Measurements from ENCODE around the gene WASHC3.
"Not testable (repeated sequence)": the region's sequence is repeated elsewhere in the genome, so short reads cannot be mapped to it uniquely, and the experiment has no call there.

Gene WASHC3

DNA sequence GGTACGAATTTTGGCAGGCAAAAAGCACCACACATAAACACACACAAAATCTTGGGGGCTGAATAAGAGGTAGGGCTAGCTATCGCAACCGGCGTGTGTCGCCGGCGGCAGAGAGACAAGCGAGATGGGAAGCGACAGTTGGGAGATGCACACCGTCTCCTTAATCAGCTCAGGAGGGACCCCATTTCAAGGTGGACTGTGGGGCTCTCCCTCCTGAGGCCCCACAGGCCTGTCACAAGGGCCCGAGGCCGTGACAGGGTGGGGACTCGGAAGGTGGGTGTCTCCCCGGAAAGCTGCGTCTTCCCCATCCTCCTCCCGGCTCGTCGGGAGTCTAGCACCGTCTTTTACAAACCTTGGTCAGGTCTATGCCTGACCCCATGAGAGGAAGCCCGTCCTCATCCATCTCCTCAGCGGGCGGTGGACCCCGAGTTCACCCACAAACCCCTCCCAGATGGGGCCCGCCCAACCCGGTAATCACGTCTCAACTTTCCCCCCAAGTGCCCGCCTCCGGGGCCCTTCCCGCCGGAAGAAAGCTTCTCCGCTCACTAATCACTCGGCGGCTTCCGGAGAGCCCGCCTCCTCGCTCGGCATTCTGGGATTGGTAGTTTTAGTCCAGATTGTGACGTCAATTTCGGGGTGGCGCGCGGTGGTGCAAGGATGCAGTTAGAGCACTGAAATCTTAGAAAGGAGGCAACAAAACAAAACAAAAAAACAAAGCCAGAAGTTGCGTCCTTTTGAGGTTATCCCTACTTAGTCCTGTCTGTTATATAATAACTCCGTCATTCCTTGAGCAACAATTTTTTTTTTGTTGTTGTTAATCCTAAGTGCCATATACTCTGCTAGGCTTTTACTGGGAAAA is at the start of gene WASHC3:
Gene WASHC3, minus strand, starts transcription at position 432 of the 859 bp plus-strand sequence. Its CDS starts 29 bp downstream, at position 403.
- peak; percentile 95 for DNase-seq

DNA sequence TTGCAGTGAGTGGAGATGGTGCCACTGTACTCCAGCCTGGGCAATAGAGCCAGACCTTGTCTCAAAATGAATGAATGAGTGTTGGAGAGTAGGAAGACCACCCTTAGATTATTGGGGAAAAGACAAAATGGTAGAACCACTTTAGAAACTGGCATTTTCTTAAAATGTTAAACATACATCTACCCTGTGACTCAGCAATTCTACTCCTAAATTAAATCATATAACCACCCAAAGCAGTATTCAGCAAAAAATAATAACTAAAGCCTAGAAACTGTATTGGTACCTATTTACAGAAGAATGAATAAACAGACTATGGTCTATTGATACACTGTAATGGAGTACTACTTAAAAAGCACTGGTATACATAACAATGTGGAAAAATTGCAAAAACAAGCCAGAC is 49.0 kb upstream of the WASHC3 start:
- DNase-seq = no peak

- DNase-seq = no peak
Measured at GRCh38 chr12:102107970-102108369, 46.2 kb upstream of the WASHC3 start.

- DNase-seq = no peak
Measured at GRCh38 chr12:102106905-102107304, 45.1 kb upstream of the WASHC3 start.

GRCh38 chr12:102096855-102097254 is 35.1 kb upstream of the WASHC3 start:
- DNase-seq = no peak

- DNase-seq = peak; percentile 5
Measured at GRCh38 chr12:102095677-102096263, 34.0 kb upstream of the WASHC3 start.

DNA sequence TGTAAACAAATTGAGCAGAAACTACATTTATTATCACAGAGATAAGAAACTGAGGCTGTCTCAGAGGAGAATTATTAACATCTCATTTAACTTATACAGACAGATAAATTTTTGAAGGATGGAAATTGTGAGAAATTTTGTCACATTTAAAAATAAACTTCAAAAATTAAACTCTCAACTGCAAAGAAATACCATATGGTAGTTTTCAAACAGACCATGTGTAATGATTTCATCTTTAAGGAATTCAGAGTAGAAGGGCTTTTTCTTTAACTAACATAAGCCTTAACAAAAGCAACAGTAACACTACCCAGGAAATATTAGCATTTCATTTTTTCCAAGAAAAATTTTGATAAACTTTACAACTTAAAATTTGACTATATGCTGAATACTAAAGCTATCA is 31.5 kb upstream of the WASHC3 start:
- no peak for DNase-seq

GRCh38 chr12:102089228-102089835 is 27.5 kb upstream of the WASHC3 start:
- DNase-seq = not testable (repeated sequence)

- no peak for DNase-seq
Measured at GRCh38 chr12:102080842-102081241, 19.1 kb upstream of the WASHC3 start.

GRCh38 chr12:102072092-102072491 is 10.3 kb upstream of the WASHC3 start:
- DNase-seq = not testable (repeated sequence)

DNA sequence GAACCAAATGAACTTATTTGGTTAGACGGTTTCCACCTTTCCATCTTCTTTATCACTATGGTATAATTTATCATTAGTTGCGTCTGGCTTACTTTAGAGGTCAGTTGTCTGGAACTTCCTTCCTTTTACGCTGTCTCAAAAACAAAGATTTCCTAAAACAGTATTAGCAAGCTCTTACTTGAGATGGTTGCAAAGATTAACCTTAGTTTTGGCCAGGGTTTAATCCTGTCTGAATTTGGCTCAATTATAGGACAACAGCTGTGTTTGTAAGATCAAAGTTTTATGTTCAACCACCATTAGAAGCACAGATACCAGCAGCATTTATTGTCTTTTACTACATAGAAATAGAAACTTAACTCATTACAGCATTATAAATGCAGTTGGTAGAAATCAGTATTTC is 7.9 kb upstream of the WASHC3 start:
- DNase-seq = no peak

- no peak for DNase-seq
Measured at GRCh38 chr12:102067574-102068258, 5.9 kb upstream of the WASHC3 start.

DNA sequence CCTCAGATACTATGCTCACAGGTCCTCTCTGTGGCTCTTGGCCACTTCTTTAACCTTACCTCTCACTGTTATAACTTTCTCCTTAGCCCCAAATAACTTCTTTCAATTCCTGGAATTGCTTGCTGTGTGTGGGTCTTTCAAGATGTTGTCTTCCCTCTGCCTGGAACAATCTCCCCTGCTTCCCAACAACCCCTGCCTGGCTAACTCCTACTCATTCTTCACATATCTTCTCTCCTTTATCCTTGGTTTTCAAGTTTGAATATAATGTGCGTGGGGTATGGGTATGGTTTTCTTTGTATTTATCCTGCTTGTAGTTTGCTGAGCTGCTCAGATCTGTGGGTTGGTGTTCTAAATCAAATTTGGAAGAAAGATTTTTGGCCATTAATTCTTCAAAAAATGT is 2.7 kb upstream of the WASHC3 start:
- DNase-seq = no peak

GRCh38 chr12:102063069-102063468 is 1.3 kb upstream of the WASHC3 start:
- DNase-seq = peak; percentile 89

DNA sequence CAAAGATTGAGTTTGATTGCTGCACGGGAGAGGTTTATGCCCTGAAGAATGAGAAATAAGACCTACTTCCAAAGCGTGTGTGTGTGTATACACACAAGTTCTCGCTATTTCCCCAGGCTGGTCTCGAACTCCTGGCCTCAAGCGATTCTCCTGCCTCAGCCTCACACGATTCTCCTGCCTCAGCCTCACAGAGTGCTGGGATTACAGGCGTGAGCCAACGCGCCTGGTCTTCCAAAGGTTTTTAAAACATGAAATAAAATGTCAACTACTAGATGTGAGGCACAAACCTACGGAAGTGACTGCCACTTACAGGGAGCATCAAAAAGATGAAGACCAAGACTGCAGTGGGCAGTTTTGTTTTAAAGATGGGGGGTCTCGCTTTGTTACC is 622 bp upstream of the WASHC3 start:
- DNase-seq = no peak

DNA sequence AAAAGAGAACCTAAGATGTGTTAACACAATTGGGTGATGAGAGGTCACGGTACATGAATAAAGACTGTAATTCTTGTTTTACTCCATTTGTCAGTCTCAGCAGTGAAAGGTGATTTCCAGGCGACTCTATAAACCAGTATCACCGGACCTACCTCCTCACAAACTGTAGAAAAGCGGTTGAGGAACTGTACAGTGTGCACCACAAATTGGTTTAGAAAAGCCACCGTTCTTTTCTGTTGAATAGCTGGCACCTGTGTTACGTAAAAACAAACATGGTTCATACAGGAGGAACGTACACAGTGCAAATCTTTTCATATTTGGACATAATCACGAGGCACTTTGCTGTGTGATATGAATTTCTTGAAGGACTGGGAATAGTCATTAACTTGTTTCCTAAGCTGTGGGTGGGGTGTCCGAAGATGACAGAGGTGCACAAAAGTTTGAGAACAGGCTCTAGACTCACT is 663 bp downstream of the WASHC3 start:
- no peak for DNase-seq

DNA sequence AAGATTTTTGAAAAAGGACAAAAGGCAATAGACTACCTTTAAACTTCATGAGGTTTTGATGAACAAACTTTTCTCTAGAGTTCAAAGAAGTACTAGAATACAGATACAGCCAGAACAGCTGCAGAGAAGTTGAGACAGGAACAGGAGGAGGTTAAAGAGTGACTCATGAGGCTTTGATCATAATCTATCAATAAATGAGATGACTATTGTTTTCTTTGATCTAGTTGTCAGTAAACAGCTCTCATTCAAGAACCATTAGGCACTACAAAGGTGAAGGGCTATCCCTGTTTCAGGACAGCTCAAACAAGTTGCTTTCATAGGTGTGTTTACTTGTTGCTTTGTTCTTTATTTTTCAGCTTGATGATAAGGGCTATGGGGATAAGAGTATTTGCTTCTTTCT is 2.4 kb downstream of the WASHC3 start:
- DNase-seq = no peak

DNA sequence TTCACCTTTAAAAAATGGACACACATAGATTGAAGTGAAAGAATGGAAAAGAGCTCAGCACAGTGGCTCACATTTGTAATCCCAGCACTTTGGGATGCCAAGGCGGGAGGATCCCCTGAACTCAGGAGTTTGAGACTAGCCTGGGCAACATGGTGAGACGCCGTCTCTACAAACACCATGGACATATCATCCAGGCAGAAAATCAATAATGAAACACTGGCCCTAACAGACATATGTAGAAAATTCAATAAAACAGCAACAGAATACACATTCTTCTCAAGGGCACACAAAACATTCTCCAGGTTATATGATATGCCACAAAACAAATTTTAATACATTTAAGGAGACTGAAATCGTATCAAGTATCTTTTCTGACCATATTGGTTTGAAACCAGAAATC is 7.4 kb downstream of the WASHC3 start:
- no peak for DNase-seq

GRCh38 chr12:102053062-102053349 is 8.8 kb downstream of the WASHC3 start:
- DNase-seq = no peak

DNA sequence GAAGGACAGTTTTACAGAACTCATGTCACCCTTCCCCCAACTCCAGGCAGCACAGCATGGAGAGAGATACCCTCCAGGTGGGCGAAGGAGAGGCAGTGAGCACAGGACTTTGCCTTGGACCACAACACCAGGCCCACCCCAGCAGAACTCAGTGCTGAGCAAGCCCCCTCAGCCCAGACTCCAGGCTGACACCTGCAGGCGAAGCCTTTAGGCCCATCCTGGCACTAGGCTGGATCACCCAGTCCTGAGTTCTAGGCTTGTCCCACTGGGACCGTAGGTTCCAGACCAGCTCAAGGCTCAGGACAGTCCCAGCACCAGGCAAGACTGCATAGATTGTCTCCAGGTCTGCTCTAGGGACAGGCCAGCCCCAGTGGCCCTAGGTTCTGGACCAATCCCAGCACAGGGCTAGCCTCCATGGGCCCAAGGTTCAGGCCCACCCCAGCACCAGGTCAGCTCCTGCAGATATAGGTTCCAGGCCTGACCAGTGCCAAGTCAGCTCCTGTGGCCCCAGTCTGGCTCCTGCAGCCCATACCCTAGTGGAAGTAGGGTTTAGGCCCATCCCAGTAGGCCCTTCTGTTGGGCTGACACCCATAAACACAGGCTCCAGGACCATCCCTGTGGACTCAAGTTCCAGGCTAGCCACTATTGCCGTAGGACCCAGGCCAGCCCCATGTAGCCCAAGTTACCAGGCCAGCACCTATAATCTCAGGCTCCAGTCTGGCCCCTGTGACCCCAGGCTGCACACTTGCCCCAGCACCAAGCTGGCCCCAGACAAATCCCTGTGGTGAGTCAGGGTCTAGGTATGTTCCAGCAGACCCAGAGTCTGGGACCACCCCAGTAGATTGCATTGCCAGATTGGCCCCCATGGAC is 9.4 kb downstream of the WASHC3 start:
- no peak for DNase-seq

GRCh38 chr12:102051431-102051965 is 10.3 kb downstream of the WASHC3 start:
- no peak for DNase-seq

Measured in NCI-H2227 treated with DMSO at 0.1 percent for 48 hours (cell line).